Spinal cord (tissue), 10 donors: ENCODE data around the gene HADHB. TPM values are rescaled to one million over a fixed set of nuclear protein-coding genes. Genes with fewer than 3 reads are reported as not detected.
"Not testable (repeated sequence)": the region's sequence is repeated elsewhere in the genome, so short reads cannot be mapped to it uniquely, and the experiment has no call there.

Source experiments
- DNase-seq, 6 donors: peaks; one replicate each; pipeline versions ENCODE4 v3.0.0 to v3.0.0-alpha.2; 2013 to 2015; ENCODE audit warnings: low spot score in 6 of 6, low read depth in 4 of 6
- H3K27ac ChIP-seq: one replicate; pipeline ENCODE4 v1.5.1; 2013; ENCODE audit warnings: low read depth, low read length, control low read depth
- H3K27me3 ChIP-seq: one replicate; pipeline ENCODE4 v1.6.1; 2013; ENCODE audit warnings: low read length; ENCODE audit not compliant: control insufficient read depth, insufficient read depth
- H3K36me3 ChIP-seq: one replicate; pipeline ENCODE4 v1.6.1; 2013; ENCODE audit warnings: low read length; ENCODE audit not compliant: control insufficient read depth, insufficient read depth
- H3K4me1 ChIP-seq: one replicate; pipeline ENCODE4 v1.6.1; 2013; ENCODE audit warnings: low read length; ENCODE audit not compliant: control insufficient read depth, insufficient read depth
- H3K4me3 ChIP-seq: one replicate; pipeline ENCODE4 v1.5.1; 2013; ENCODE audit warnings: low read depth, low read length, control low read depth
- H3K9me3 ChIP-seq: one replicate; pipeline ENCODE4 v1.6.1; 2013; ENCODE audit warnings: low read length; ENCODE audit not compliant: control insufficient read depth, insufficient read depth
- WGBS: methylation state at CpG from one replicate; pipeline ENCODE4 v1.1.5; 2013; ENCODE audit warnings: missing lambda C conversion rate; ENCODE audit not compliant: insufficient coverage; 5-methylcytosine and 5-hydroxymethylcytosine counted together
- polyA plus RNA-seq, 2 donors: library from polyadenylated mRNA; unstranded; fragments of 120-200 nt; gene quantifications; one replicate each; pipeline ENCODE4 v1.2.1, GENCODE V29; 2013; ENCODE audit not compliant: insufficient read length in 2 of 2
- total RNA-seq, 2 donors: library from RNA; depleted of rRNA in 1 of 2; stranded (reverse); fragments of 120-200 nt in 1 of 2; fragments of >200 nt in 1 of 2; gene quantifications; one replicate each; pipeline versions ENCODE4 v1.2.3 to v1.2.4, GENCODE V29; 2013 to 2014
- donor health status: healthy.

The HADHB gene
- total and polyA plus RNA-seq, 4 donors, result 81.7 to 106 (median 89.7) TPM

DNA sequence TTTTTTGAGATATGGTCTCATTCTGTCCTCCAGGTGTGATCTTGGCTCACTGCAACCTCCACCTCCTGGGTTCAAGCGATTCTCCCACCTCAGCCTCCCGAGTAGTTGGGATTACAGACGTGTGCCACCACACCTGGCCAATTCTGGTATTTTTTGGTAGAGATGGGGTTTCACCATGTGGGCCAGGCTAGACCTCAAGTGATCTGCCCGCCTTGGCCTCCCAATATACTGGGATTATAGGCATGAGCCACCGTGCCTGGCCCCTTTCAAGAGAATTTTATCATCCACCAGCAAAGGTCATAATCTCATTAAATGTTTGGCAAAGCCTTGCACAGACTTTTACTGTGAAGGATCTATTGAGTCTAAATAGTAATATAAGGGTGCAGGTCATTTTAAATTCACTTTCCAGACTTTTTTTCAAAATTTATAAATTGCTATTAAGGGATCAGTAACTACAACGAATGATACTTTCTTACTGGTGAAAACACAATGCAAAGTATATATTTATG is 2.8 kb upstream of the HADHB start:
- no peak overlapping the region for H3K4me3 ChIP-seq
- DNase-seq, result no peak
- H3K27me3 ChIP-seq, result no peaks in the 10 kb centered on the region
- H3K27ac ChIP-seq, result no peak overlapping the region
- peaks cover 7% of the 10 kb centered on the region for H3K36me3 ChIP-seq
- no peaks in the 10 kb centered on the region for H3K9me3 ChIP-seq
- H3K4me1 ChIP-seq, result peaks cover 14% of the 10 kb centered on the region
- no CpG with 5 or more reads among the region's 6 CpGs for WGBS

- peak overlapping the region; percentile 98 for H3K27ac ChIP-seq
- peak; percentile 32 to 75 (median 52) for DNase-seq
- H3K27me3 ChIP-seq, result no peaks in the 10 kb centered on the region
- H3K4me3 ChIP-seq, result peak overlapping the region; percentile 84
- peaks cover 14% of the 10 kb centered on the region for H3K4me1 ChIP-seq
- no peaks in the 10 kb centered on the region for H3K9me3 ChIP-seq
- 0% methylated on average over 13 of the region's 22 CpGs for WGBS
- H3K36me3 ChIP-seq, result no peaks in the 10 kb centered on the region
Measured at GRCh38 chr2:26243470-26244308, 1.1 kb upstream of the HADHB start.

DNA sequence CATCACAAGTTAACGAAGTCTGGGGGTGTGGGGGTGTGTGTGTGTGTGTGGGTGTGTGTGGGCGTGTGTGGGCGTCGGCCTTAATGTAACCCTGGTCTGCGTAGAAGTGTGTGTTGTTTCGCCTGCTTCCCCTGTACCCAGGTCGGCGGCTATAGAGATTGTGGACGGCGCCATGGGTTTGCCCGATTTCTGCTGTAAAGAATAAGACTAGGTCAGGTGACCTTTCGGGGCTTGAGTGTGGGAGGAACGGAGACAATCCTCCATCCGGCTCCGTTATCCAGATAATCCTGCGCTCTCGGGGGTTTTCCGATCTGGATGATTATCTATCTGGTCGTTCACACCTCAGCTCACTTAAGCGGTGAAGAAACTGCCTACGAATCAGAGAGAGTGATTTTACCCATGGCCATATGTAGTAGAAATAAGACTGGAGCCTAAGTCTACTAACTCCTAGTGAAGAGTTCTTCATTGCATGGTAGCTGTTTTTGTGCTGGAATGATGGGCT is 543 bp downstream of the HADHB start:
- no peaks in the 10 kb centered on the region for H3K36me3 ChIP-seq
- no peaks in the 10 kb centered on the region for H3K27me3 ChIP-seq
- peak in 3 of 6 donors; percentile 6 to 51 (median 22) for DNase-seq
- peaks cover 14% of the 10 kb centered on the region for H3K4me1 ChIP-seq
- H3K27ac ChIP-seq, result peak overlapping the region; percentile 98
- WGBS, result 0% methylated on average over 17 of the region's 21 CpGs
- H3K9me3 ChIP-seq, result no peaks in the 10 kb centered on the region
- peak overlapping the region; percentile 84 for H3K4me3 ChIP-seq

GRCh38 chr2:26245810-26246209 is 1.1 kb downstream of the HADHB start:
- Histone ChIP-seq H3K27ac (peak overlapping the region; percentile 98), H3K27me3 (no peaks in the 10 kb centered on the region), H3K4me1 (peaks cover 14% of the 10 kb centered on the region), H3K4me3 (peak overlapping the region; percentile 84), H3K9me3 (no peaks in the 10 kb centered on the region), H3K36me3 (no peaks in the 10 kb centered on the region)
- DNase-seq, result no peak
- whole genome bisulfite sequencing, result 0% methylated on average over 1 of the region's 3 CpGs

DNA sequence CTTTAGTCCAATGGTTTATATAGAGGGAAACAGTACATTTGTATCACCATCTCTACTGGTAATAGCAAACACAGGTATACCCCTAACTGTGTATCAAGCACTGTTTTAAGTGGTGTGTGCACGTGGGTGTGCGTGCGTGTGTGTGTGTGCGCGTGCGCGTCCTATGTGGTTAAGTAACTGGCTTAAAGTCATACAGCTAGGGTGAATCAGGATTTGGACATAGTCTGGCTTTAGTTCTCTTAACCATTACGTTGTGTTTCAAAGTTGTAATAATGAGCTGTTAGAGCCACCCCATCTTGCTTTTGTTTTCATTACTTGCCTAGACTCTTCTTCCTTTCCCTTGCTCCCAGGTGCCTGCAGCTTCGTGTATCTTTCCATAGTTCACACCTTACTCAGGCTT is 2.1 kb downstream of the HADHB start:
- Histone ChIP-seq H3K27ac (no peak overlapping the region), H3K4me3 (no peak overlapping the region), H3K36me3 (no peaks in the 10 kb centered on the region), H3K27me3 (no peaks in the 10 kb centered on the region), H3K9me3 (no peaks in the 10 kb centered on the region), H3K4me1 (peaks cover 17% of the 10 kb centered on the region)
- DNase-seq, result no peak
- WGBS, result 92% methylated on average over 1 of the region's 9 CpGs

DNA sequence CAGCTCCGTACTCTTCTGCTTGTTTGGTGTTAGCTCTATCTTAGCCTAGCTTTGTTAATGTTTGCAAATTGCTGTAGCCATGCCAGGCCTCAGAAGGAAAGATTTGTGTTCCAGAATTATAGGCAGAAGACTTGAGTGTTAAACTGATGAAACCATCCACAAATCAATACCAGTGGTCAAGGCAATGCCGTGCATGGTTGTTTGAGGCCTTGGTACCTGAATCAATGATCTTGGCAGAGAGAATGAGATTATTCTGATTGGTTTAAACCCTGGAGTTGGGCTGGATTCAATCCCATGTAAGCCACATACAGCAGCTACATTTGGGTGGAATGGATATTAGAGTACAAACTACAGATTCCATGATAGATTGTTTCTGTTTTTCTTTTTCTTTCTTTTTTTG is 4.9 kb downstream of the HADHB start:
- DNase-seq, result no peak
- Histone ChIP-seq H3K36me3 (no peaks in the 10 kb centered on the region), H3K9me3 (no peaks in the 10 kb centered on the region), H3K27me3 (no peaks in the 10 kb centered on the region), H3K4me3 (no peak overlapping the region), H3K4me1 (peaks cover 11% of the 10 kb centered on the region), H3K27ac (no peak overlapping the region)
- WGBS, result 59% methylated on average over 2 of the region's 2 CpGs

DNA sequence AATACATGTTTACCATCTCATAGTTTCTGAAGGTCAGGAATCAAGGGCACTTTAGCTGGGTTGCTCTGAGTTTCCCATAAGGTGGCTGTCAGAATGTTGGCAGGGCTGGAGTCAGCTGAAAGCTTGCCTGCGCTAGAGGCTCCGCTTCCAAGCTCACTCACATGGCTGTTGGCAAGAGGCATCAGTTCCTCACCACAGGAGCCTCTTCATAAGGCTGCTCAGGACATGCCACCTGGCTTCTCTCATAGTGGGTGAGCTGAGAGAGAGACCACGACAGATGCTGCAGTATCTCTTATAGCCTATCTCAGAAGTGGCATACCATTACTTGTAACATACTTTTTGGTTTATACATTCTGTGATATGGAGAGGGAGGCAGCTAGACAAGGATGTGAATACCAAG is 7.2 kb downstream of the HADHB start:
- H3K4me1 ChIP-seq, result peaks cover 3% of the 10 kb centered on the region
- no peaks in the 10 kb centered on the region for H3K9me3 ChIP-seq
- H3K27ac ChIP-seq, result no peak overlapping the region
- no peaks in the 10 kb centered on the region for H3K27me3 ChIP-seq
- WGBS, result 50% methylated on average over 1 of the region's 3 CpGs
- peak in 5 of 6 donors; percentile 7 to 83 (median 33) for DNase-seq
- H3K36me3 ChIP-seq, result no peaks in the 10 kb centered on the region
- no peak overlapping the region for H3K4me3 ChIP-seq

DNA sequence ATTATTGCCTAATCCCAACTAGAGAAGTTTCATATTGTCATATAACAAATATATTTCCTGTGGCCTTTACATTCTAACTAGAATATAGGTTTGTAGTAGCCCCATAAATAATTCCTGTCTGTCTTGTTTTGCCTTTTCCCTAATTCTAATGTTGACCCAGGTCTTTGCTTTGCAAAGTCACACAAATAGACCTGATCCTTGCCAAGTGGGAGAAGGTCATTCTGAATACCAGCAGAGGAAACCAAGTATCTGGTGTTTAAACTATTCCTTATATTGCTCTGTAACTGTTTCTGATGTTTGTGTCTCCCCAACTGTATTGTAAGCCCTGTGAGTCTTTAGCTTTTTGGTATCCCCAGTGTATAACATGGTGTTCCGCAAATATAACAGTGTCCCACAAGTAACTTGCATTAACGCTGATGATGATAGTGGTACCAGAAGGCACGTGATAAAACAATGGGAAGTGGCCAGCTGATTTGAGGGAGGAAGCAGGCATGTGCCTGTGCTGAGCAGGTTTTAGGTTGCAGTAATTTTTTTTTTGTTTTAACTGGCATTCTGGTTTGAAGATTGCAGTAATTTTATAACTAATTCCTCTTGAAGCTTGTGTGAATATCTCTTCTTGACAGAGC is 11.1 kb downstream of the HADHB start:
- no peak overlapping the region for H3K4me3 ChIP-seq
- no peaks in the 10 kb centered on the region for H3K27me3 ChIP-seq
- H3K9me3 ChIP-seq, result no peaks in the 10 kb centered on the region
- 73% methylated on average over 3 of the region's 3 CpGs for WGBS
- no peak for DNase-seq
- H3K36me3 ChIP-seq, result peaks cover 9% of the 10 kb centered on the region
- no peak overlapping the region for H3K27ac ChIP-seq
- peaks cover 3% of the 10 kb centered on the region for H3K4me1 ChIP-seq

DNA sequence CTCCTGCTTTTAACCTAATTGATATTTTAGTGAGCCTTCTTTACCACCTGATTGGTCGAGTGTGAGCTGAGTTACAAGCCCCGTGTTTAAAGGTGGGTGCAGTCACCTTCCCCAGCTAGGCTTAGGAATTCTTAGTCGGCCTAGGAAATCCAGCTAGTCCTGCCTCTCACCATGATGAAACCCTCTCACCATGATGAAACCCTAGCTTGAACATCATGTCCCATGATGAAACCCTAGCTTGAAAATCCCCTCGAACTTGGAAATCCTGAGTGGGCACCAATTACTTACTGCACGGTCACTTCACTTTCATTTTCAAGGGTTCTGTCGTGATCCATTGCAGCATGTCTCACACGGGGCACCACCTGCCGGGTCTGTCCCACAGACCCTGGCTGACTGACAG is 14.1 kb downstream of the HADHB start:
- H3K4me3 ChIP-seq, H3K9me3 ChIP-seq, H3K27ac ChIP-seq, DNase-seq, H3K36me3 ChIP-seq, H3K27me3 ChIP-seq, H3K4me1 ChIP-seq: not testable (repeated sequence)
- 97% methylated on average over 8 of the region's 8 CpGs for WGBS
